MV-4-11 (cell line): ENCODE data around the gene ZPR1.
A peak's percentile ranks its signal among the peaks of the same experiment; 100 is the strongest.
"Not testable (repeated sequence)": the region's sequence is repeated elsewhere in the genome, so short reads cannot be mapped to it uniquely, and the experiment has no call there.

Experiments
- DNase-seq: peaks from one replicate; lab custom pipeline; 2025; lab: John Stamatoyannopoulos, UW

Gene ZPR1

DNA sequence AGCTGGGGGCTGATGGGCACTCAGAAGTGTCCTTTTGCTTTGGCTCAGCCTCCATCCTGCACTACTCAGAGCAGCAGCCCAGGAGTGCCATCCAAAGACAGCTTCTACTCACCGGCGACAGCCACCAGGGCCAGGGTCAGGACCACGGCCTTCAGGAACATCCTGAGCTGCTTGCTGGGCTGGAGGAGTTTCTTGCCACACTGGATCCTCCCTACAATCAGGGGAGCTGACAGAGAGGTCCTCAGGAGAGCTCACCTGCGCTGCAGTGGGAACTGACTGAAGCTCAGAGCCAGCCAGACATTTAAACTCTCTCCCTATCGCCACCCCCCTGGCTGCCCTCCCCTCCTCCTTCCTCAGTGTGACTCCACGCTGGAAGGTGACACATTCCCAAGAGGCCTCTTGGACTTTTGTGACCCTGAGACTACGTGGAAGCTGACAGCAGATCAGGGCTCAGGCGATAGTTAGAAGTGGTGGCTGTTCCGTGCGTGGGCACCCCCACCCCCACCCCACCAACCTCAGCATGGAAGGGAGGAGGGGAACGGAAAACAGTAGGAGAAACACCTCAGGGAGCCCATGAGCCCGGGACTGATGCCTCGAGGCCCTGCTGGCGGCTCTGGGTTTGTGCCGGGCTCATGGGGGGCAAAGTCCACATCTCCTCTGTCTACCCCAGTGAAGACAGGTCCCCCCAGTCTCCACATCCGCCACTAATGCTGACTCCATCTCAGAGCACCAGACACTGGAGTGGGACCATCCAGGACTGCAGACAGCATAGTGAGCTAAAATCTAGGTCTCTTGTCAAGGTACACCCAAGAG is 35.4 kb upstream of the ZPR1 start, which contains the start of gene APOA4:
TSS of gene APOA4 (minus strand) at position 274 of the 813 bp plus-strand sequence. CDS start at position 161, 113 bp downstream.
- no peak for DNase-seq

- DNase-seq: no peak
These were observed 34.8 kb upstream of the ZPR1 start for GRCh38 chr11:116822575-116822974.

GRCh38 chr11:116821050-116821918 is 33.5 kb upstream of the ZPR1 start:
- DNase-seq: no peak

DNA sequence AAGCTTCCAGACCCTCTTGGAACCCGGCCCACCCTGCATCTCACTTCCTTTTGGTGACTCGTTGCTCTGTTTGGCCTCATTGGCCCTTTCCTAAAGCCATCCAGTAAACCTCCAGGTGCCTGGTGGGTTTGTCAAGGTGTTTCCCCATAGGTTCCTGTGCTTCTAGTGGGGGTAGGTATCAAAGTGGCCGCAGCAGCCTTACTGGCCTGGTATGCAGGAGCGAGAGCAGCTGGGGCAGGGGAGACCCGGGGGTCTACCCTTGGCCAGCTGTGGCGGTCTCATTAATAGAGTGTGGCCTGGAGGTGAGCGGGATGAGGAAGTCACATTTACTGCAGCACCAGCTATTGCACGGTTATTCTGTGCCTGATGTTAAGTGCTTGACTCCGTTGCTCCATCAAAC is 31.2 kb upstream of the ZPR1 start:
- no peak for DNase-seq

- DNase-seq: peak; percentile 49
These were observed 26.7 kb upstream of the ZPR1 start for GRCh38 chr11:116814502-116814901.

- DNase-seq: no peak
These were observed 26.1 kb upstream of the ZPR1 start for GRCh38 chr11:116813781-116814471.

- DNase-seq: no peak
These were observed 25.3 kb upstream of the ZPR1 start for GRCh38 chr11:116813170-116813569.

- DNase-seq: no peak
These were observed 24.3 kb upstream of the ZPR1 start for GRCh38 chr11:116812109-116812508.

DNA sequence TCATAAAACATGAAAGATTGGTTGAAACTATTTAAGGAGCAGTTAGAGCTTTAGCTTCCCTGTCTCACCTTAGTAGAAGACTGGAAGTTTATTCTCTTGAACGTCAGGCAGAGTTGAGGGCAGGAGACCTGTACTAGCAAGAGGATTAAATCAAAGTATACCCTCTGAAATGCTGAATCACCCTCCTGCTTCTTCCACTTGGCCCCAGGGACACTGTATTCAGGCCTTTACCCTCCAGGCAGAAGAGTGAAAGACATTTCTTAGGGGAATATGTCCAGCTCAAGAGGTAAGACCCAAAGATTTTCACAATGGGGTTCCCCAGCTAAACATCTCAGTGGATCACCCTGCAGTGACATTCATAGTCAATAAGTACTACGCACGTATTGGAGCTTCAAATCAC is 23.4 kb upstream of the ZPR1 start:
- no peak for DNase-seq

DNA sequence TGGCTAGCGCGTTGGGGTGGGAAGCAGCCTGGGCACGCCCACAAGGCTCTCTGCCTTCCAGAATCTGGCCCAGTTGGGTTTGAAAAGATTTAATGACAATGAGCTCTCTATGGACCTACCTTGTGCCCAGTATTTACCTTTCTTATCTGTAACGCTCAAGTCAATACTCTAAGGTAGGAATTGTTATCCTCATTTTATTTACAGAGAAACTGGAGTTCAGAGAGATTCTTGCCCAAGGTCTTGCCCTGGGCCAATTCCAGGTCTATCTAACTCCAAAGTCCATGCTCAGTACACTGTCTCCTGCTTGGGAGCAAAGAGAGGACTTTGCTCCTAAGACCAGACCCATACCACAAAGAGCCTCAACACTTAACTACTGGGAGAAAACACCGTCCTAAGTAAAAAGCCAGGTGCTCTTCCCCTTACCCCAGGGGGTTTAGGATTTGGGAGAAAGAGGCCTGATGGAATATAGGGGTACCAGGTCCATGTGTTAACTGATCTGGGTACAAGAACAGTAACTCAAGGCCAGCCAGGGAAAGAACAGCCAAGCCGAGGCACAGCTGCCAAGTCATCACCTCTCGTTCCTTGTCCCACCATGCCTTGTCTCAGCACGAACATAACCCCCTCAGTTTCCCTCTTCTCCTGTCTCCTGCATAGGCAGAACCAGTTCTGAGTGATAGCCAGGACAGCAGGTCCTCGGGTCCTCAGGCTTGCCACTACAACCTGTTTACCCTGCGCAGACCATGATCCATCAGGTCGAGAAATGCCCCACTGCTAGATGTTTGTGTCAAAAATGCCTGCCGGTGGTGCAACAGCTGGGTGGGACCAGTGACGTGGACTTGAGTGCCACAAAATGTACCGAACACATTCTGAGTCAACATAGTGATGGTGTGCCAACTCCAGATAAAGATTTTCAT is 20.7 kb upstream of the ZPR1 start:
- no peak for DNase-seq

DNA sequence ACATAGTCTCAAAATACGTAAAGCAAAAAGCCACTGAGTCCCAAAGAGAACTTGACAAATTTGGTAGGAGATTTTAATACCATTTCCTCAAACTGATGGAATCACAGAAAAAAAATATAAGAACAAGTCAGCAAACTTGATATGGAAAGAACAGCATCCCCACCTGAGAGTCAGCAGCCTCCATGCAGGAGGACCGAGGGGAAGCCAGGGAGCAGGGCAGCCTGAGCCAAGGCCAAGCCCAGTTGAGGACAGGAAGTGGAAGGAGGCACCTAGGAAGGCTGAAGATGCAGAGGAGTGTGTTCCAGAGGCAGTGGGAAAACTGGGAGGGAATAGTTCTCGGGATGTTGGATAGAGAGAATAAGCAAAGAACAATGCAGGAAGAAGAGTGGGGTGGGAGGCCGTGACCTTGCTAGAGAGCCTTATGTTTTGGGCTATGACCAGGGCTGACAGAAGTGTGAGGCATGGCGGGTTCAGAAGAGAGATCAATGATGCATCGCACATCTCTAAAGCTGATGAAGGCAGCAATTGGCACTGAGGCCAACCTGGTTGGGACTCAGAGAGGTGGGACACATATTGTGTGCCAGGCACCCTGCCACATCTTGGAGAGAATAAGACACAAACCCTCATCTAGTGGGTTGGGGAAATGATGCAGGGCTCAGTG is 19.9 kb upstream of the ZPR1 start:
- DNase-seq: no peak

GRCh38 chr11:116804001-116804400 is 16.2 kb upstream of the ZPR1 start:
- no peak for DNase-seq

GRCh38 chr11:116801662-116802061 is 13.8 kb upstream of the ZPR1 start:
- DNase-seq: not testable (repeated sequence)

GRCh38 chr11:116800610-116801009 is 12.8 kb upstream of the ZPR1 start:
- no peak for DNase-seq

DNA sequence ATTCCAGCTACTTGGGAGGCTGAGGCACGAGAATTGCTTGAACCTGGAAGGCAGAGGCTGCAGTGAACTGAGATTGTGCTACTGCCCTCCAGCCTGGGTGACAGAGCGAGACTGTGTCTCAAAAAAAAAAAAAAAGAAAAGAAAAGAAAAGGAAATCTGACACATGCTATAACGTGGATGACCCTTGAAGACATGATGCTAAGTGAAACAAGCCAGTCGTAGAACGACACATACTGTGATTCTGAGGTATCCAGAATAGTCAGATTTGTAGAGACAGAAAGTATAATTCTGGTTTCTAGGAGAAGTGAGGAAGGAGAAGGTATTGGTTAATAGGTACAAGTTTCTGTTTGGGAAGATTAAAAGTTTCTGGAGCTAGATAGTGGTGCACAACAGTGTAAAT is 10.5 kb upstream of the ZPR1 start:
- no peak for DNase-seq

- no peak for DNase-seq
These were observed 10.0 kb upstream of the ZPR1 start for GRCh38 chr11:116797816-116798215.

DNA sequence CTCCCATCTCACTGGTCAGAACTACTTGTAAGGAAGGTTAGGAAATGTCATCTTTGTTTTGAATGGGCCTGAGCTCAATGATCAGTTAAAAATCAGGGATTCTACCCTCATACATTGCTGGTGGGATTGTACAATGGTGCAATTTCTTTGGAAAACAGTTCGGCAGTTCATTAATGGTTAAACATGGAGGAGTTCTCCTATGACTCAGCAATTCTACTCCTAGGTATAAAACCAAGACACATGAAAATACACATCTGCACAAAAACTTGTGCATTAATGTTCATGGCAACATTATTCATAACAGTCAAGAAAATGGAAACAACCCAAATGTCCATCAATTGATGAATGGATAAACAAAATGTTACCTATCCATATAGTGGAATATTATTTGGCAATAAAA is 8.7 kb upstream of the ZPR1 start:
- DNase-seq: no peak

DNA sequence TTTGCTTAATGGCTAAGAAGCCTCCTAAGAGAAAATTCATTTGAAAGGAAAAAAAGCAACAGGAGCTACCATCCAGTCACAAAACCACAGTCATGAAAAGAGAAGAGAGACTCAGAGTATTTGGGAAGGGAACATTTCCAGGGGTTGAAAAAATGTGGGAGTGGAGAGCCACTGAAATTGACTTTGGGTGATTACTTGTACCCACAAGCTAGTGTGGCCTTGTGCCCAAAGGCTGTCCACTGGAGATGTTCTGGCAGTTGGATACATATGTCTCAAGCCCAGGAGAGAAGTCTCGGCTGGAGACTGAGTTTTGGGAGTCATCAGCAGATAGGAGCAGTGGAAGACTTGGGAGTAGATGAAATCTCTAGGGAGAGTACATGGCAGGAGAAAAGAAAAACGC is 7.0 kb upstream of the ZPR1 start:
- DNase-seq: no peak

DNA sequence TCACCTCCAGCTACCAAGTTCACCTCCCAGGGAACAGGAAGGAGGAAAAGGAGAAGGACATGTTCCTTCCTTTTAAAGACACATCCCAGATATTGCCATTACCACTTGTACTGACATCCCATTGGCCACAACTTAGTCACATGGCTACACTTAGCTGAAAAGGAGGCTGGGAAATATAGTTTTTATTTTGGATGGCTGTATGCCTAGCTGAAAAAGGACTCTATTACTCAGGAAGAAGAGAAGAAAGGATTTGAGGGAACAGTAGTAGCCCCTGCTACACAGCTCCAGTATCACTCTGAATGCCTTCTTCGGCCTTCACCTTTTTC is 5.9 kb upstream of the ZPR1 start:
- peak; percentile 44 for DNase-seq

DNA sequence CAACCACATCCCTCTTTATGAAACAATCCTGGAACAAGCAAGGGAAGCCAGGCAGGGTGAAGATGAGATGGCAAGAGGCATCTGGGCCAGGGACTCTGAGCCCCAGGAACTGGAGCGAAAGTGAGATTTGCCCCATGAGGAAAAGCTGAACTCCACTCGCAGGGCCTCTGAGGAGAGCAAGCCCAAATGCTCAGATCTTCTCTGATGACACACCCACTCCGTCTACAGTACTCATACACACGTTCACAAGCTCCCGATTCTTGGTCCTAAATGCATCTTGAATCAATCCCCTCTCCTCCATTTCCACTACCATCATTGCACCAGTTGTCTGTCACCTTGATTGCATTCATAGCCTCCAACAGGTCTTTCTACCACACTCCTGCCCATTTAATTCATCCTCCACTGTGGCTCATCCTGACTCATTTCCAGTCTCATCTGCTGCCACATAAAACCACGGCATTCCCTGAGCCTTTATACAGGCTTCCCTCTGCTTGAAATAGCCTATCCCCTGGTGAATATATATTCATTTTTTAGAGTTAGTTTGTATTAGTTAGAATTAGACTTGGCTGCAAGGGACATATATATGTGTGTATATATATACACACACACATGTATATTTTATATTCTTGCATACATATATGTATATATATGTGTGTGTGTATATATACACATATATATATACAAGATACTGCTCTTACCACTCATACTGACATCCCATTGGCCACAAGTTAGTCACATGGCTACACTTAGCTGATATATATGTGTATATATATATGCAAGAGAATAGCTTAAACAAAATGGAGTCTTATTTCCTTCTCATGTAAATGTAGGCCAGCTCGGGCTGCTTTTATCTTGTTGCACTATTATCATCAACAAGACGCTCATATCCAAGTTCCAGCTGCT is 5.3 kb upstream of the ZPR1 start:
- peak; percentile 38 for DNase-seq
